Prostate gland (tissue), 1 donor: ENCODE results near the gene LNPEP.

Experiments
- POLR2A ChIP-seq: fragments of 450-650 bp; IDR thresholded peaks from one replicate; pipeline ENCODE4 v1.6.1; 2016; ENCODE audit warnings: antibody characterized with exemption, mild to moderate bottlenecking
- POLR2AphosphoS5 ChIP-seq: sonication (generic); formaldehyde crosslinking; IDR thresholded peaks from one replicate; pipeline ENCODE4 v1.6.1; 2017; ENCODE audit warnings: antibody characterized with exemption

DNA sequence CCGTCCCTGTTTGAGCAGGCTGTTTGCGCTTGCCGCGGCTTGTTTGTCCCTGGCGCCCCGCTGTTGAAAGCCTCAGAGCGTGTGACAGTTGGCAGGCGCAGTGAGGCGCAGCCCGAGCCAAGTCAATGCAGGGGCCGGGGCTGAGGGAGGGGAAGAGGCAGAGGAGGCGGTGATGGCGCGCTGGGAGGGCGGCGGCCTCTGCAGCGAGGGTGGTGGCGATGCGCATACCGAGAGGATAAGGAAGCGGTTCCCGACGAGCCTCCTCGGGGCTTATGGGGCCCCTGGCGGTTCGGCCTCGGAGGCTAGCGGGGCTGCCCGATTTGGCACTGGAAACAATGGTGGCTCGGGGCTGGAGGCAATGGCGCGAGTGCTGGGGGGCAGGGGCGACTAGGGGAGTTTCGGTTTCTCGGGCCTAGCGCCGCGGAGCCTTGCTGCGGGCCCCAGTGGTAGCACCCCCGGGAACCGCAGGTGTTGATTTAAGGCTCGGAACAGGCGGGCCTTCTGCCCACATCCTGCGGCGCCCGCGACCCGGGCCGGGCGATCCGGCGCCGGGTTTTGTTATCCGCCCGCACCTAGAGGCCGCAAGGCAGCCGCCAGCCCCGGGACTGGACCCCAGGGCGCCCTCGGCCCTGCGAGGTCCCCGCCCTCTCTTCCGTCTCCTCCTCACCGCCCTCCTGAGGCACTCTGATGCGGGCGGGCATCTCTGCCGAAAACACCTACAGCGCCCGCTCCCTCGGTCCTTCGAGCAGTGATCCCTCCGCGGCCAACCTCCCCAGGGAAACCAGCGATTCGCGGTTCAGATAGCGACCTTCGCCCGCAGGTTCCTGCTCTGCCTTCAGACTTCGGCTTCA lies 947 bp upstream of the LNPEP start:
- peak; percentile 58 for TF ChIP-seq POLR2AphosphoS5
- TF ChIP-seq POLR2A, result peak; percentile 33
